HuH-7.5 (cell line): ENCODE data around the gene WDFY4.

ENCODE experiments used
- DNase-seq: peaks from one replicate; pipeline ENCODE4 v3.0.0; 2011; ENCODE audit warnings: low spot score

The WDFY4 gene

DNA sequence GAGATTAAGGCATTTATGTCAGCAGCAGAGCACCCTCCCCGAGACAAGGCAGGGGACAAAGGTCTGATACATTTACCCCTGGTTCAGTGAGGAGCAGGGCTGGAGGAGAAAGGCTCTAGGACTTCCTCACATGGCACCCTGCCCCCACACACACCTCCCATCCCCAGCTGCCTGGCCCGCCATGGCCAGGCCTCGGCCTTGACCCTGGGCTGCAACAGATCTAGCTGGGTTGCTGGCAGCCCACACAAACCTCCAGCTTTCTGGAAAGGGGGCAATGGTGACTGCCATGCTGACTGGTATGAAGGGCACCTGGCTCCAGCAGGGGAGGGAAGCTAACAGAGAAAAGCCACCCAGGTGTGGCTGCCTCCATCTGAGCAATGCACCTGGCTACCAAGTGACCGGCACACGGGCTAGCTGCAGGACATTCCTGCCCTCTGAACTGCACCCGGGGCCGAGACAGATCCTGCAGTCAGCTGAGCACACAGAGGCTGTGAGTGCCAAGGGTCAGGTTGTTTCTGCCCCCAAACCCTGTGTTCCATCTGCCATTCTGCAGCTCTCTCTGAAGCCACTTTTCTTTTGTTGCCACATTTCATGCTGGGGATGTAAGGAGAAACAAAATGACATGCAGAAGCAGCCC is 340.8 kb downstream of the WDFY4 start:
- no peak for DNase-seq

DNA sequence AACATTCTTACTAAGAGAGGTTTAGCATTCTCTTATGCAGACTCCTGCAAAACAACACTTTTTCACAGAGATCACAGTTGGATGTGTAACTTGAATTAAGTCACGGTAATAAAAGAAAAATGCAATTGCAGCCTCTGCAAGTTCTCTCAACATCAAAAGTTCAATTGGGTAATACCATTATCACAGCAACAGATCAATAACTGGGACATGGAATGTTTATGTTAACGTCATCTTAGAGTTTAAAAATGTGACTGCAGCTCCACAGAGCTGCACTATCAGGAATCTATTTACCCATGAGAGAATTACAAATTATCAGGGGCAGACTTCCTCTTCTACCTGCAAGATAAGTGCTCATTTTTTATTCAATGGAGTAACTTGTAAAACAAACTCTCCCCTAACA is 344.0 kb downstream of the WDFY4 start:
- DNase-seq: no peak

DNA sequence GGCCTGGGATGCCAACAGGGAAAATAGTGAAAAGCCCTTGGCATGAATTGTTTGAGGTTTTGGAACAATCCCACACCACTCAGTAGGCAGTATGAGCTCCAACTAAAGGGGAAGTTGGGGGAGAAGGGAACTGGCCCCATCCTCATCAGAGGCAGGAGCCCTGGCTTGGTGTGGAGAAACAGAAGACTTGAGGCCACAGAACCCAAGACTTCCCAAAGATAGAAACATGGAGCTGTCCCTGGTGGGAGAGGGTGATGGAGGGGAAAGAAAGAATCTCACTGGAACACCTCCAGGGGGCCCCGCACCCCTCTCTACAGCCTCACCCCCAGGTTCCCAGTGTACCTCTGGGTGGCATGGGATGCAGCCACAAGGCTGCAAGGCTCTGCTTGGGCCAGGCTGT is 345.0 kb downstream of the WDFY4 start:
- no peak for DNase-seq
